K562 (cell line): ENCODE data around the gene KCNC3. TPM values are rescaled to one million over a fixed set of nuclear protein-coding genes. Genes with fewer than 3 reads are reported as not detected.

Experiments used
- ATAC-seq: fragments of 200-7000 bp; cut with Tn5 transposase; 3 replicates; pipeline ENCODE4 v1.9.1; 2020; ENCODE audit warnings: moderate library complexity
- BruUV-seq: library from RNA; stranded (reverse); fragments of 400-500 nt; replicated peaks from 2 replicates; lab custom pipeline; 2021; lab: Mats Ljungman, UMichigan
- CTCF ChIA-PET: fragments of 300-600 bp; formaldehyde crosslinking; extraction: SDS; loops from one replicate; lab custom pipeline; 2021; ENCODE audit warnings: low intra/inter-chr PET ratio; lab: Yijun Ruan, JAX
- POLR2A ChIA-PET: fragments of 300-600, 350-650 bp; sonication (Branson Sonifier 250); formaldehyde crosslinking; extraction: SDS; loops from one replicate; lab custom pipeline; 2021; ENCODE audit warnings: antibody characterized with exemption, inconsistent platforms; lab: Yijun Ruan, JAX
- DNase-seq, 4 experiments: peaks; one replicate each; pipeline versions ENCODE4 v3.0.0 to v3.0.0-alpha.2; 2011 to 2018; ENCODE audit warnings: low spot score in 3 of 4, mixed read lengths in 3 of 4; ENCODE audit errors: extremely low read depth in 1 of 4
- FAIRE-seq: peaks from 2 replicates; lab custom pipeline; 2011; peaks lifted over from hg19 to GRCh38; lab: Jason Lieb, UNC
- H2AFZ ChIP-seq: 2 replicates; pipeline ENCODE4 v1.6.0; 2011; ENCODE audit warnings: low read depth, low read length, control low read depth, inconsistent platforms
- H3K27ac ChIP-seq: fragments of 200-600 bp; 3 replicates; pipeline ENCODE4 v1.8.0; 2011; ENCODE audit warnings: low read depth, mild to moderate bottlenecking, control low read depth, inconsistent platforms, low read length, moderate library complexity, mixed read lengths; ENCODE audit errors: extremely low read depth
- H3K27me3 ChIP-seq, 2 experiments: fragments of 300-600 bp in 1 of 2; 2 replicates in 1 of 2; 3 replicates in 1 of 2; pipeline versions ENCODE4 v1.6.0 to v1.8.0; 2011; ENCODE audit warnings: inconsistent platforms in 2 of 2, low read length in 2 of 2, mild to moderate bottlenecking in 1 of 2, mixed read lengths in 1 of 2, moderate library complexity in 1 of 2; ENCODE audit not compliant: control insufficient read depth in 2 of 2, insufficient read depth in 2 of 2
- H3K36me3 ChIP-seq: fragments of 300-600 bp; 3 replicates; pipeline ENCODE4 v1.8.0; 2011; ENCODE audit warnings: mild to moderate bottlenecking, low read length, inconsistent platforms; ENCODE audit not compliant: control insufficient read depth, insufficient read depth
- H3K4me1 ChIP-seq, 2 experiments: fragments of 200-600 bp in 1 of 2; replicated peaks in 1 of 2; 2 replicates in 1 of 2; 3 replicates in 1 of 2; pipeline versions ENCODE4 v1.5.1 to v1.8.0; 2011; ENCODE audit warnings: inconsistent platforms in 2 of 2, low read length in 2 of 2, mild to moderate bottlenecking in 1 of 2, mixed read lengths in 1 of 2, moderate library complexity in 1 of 2; ENCODE audit not compliant: control insufficient read depth in 2 of 2, insufficient read depth in 2 of 2
- H3K4me2 ChIP-seq: 2 replicates; pipeline ENCODE4 v1.6.1; 2011; ENCODE audit warnings: low read length, control low read depth, inconsistent platforms, mixed read lengths; ENCODE audit not compliant: insufficient read depth
- H3K4me3 ChIP-seq: fragments of 200-600 bp; sonication (generic), shearing (Covaris generic); 2 replicates; pipeline ENCODE4 v1.5.1; 2016; ENCODE audit warnings: control low read depth, inconsistent platforms
- H3K79me2 ChIP-seq: fragments of 200-600 bp; 3 replicates; pipeline ENCODE4 v1.8.0; 2011; ENCODE audit warnings: low read length, inconsistent platforms; ENCODE audit not compliant: control insufficient read depth, insufficient read depth
- H3K9ac ChIP-seq, 2 experiments: 2 replicates each; pipeline versions ENCODE4 v1.6.0 to v1.6.1; 2011; ENCODE audit warnings: low read depth in 2 of 2, low read length in 2 of 2, control low read depth in 1 of 2, inconsistent platforms in 1 of 2, mild to moderate bottlenecking in 1 of 2, mixed read lengths in 1 of 2; ENCODE audit not compliant: insufficient read depth in 1 of 2
- H3K9me1 ChIP-seq: one replicate; pipeline ENCODE4 v1.6.0; 2011; ENCODE audit warnings: inconsistent platforms, mild to moderate bottlenecking, low read length, moderate library complexity; ENCODE audit not compliant: control insufficient read depth, insufficient read depth
- H3K9me3 ChIP-seq: replicated peaks from 2 replicates; pipeline ENCODE4 v1.5.1; 2011; ENCODE audit warnings: low read depth, low read length, inconsistent platforms; ENCODE audit not compliant: control insufficient read depth, insufficient read depth
- H4K20me1 ChIP-seq: replicated peaks from 2 replicates; pipeline ENCODE4 v1.6.1; 2011; ENCODE audit warnings: low read length, inconsistent platforms, mixed read lengths; ENCODE audit not compliant: control insufficient read depth, insufficient read depth
- ATF7 ChIP-seq: fragments of 450-650 bp; IDR thresholded peaks from 2 replicates; pipeline ENCODE4 v1.7.1; 2014; ENCODE audit warnings: mild to moderate bottlenecking, moderate library complexity
- CCNT2 ChIP-seq: IDR thresholded peaks from 2 replicates; pipeline ENCODE4 v1.6.1; 2011; ENCODE audit warnings: borderline replicate concordance, low read depth, mild to moderate bottlenecking, moderate library complexity, mixed read lengths, low read length; ENCODE audit not compliant: insufficient read length; ENCODE audit errors: extremely low read depth
- CXXC5 ChIP-seq: fragments of 250-450 bp; sonication (Bioruptor Pico); IDR thresholded peaks from 2 replicates; pipeline ENCODE4 v1.8.0; 2022; ENCODE audit warnings: inconsistent platforms, mild to moderate bottlenecking, moderate library complexity
- FOXP1 ChIP-seq: sonication (generic); formaldehyde crosslinking; IDR thresholded peaks from 2 replicates; pipeline ENCODE4 v1.8.0; 2022; ENCODE audit warnings: mild to moderate bottlenecking, missing genetic modification reagents
- HCFC1 ChIP-seq: IDR thresholded peaks from 2 replicates; pipeline ENCODE4 v1.6.1; 2012; ENCODE audit warnings: low read depth, low read length, improper control_type of control experiment
- NONO ChIP-seq, 2 experiments: fragments of 200-400 bp in 1 of 2; fragments of 450-650 bp in 1 of 2; formaldehyde crosslinking in 1 of 2; IDR thresholded peaks; 2 replicates each; pipeline ENCODE4 v1.6.1; 2017; ENCODE audit warnings: low read depth in 2 of 2, mild to moderate bottlenecking in 2 of 2, moderate library complexity in 2 of 2, low read length in 1 of 2
- NR3C1 ChIP-seq: sonication (generic); formaldehyde crosslinking; IDR thresholded peaks from 2 replicates; pipeline ENCODE4 v1.8.1; 2022; ENCODE audit warnings: missing genetic modification reagents
- SIN3B ChIP-seq: fragments of 450-650 bp; IDR thresholded peaks from 2 replicates; pipeline ENCODE4 v1.6.1; 2017; ENCODE audit warnings: low read depth, mild to moderate bottlenecking, moderate library complexity
- TEAD1 ChIP-seq, 2 experiments: fragments of 450-650 bp in 1 of 2; sonication (generic) in 1 of 2; formaldehyde crosslinking; IDR thresholded peaks; 2 replicates each; pipeline versions ENCODE4 v1.4.0 to v1.8.0; 2020 to 2022; ENCODE audit warnings: mild to moderate bottlenecking in 2 of 2, missing genetic modification reagents in 1 of 2
- TFAP4 ChIP-seq: sonication (generic); formaldehyde crosslinking; IDR thresholded peaks from 2 replicates; pipeline ENCODE4 v1.8.0; 2022; ENCODE audit warnings: missing genetic modification reagents, mild to moderate bottlenecking, moderate library complexity, borderline replicate concordance
- U2AF2 ChIP-seq: fragments of 200-400 bp; formaldehyde crosslinking; optimal IDR thresholded peaks from 2 replicates; pipeline ENCODE3; 2017; ENCODE audit warnings: low read depth, mild to moderate bottlenecking, low read length
- XRCC5 ChIP-seq: fragments of 200-400 bp; formaldehyde crosslinking; IDR thresholded peaks from 2 replicates; pipeline ENCODE4 v1.6.1; 2017; ENCODE audit warnings: low read depth, mild to moderate bottlenecking, low read length
- ZNF197 ChIP-seq: fragments of 200-800 bp; sonication (Bioruptor generic); IDR thresholded peaks from 2 replicates; pipeline ENCODE4 v1.6.1; 2016; ENCODE audit warnings: low read depth, missing genetic modification characterization, missing compliant biosample characterization
- ZNF766 ChIP-seq: fragments of 200-800 bp; sonication (Bioruptor generic); conservative IDR thresholded peaks from 2 replicates; pipeline ENCODE4 v1.6.1; 2016; ENCODE audit warnings: missing genetic modification characterization, missing compliant biosample characterization
- ZNF77 ChIP-seq: fragments of 250-450 bp; sonication (Bioruptor Pico); IDR thresholded peaks from 2 replicates; pipeline ENCODE4 v1.5.0; 2020
- WGBS: fragments of 100-300 bp; shearing (Covaris generic); methylation state at CpG from one replicate; pipeline ENCODE4 v1.1.6; 2016; ENCODE audit warnings: low coverage, mixed read lengths; ENCODE audit not compliant: insufficient coverage; ENCODE audit errors: missing lambda C conversion rate; 5-methylcytosine and 5-hydroxymethylcytosine counted together
- in situ Hi-C: fragments of 300-500 bp; cut with MboI; formaldehyde crosslinking; loops from 4 replicates; pipeline ENCODE4 v1.15.0; 2018; ENCODE audit warnings: inconsistent platforms, mixed read lengths
- intact Hi-C: fragments of 100-400 bp; cut with micrococcal nuclease; formaldehyde crosslinking; loops from 2 replicates; pipeline ENCODE4 v1.14.2; 2022
- polyA plus RNA-seq, 8 experiments: library from polyadenylated mRNA; depleted of rRNA in 4 of 8; stranded (reverse) in 5 of 8; unstranded in 3 of 8; fragments of >200 nt; fragmentation: Nextera tagmentation in 2 of 8; fragmentation: Illumina TruSeq in 1 of 8; extraction: Ambion mirVana in 2 of 8; extraction: Trizol in 1 of 8; gene quantifications; 2 replicates each; pipeline versions ENCODE4 v1.2.1 to v1.2.3, GENCODE V29; 2011 to 2014; ENCODE audit warnings: inconsistent platforms in 1 of 8, missing spikeins in 1 of 8
- total RNA-seq, 7 experiments: library from RNA; depleted of rRNA in 6 of 7; stranded (reverse); fragments of >200 nt in 6 of 7; fragmentation: Illumina TruSeq in 2 of 7; extraction: Trizol in 2 of 7; gene quantifications; 2 replicates each; pipeline versions ENCODE4 v1.2.1 to v1.2.3, GENCODE V29; 2011 to 2021; ENCODE audit warnings: low replicate concordance in 1 of 7
- TF ChIP-seq, protein P1 (sequence below): fragments of 250-450 bp; sonication (Bioruptor Pico); IDR thresholded peaks from 2 replicates; pipeline ENCODE4 v1.4.0; 2020; ENCODE audit warnings: mild to moderate bottlenecking

KCNC3 gene
- total and polyA plus RNA-seq, 9 of the 15 experiments (the other 6 are each of a cell fraction or from before 2014, with no cell fraction given): 0.03 to 26.2 (median 2.0) TPM

- H3K4me3 ChIP-seq: peak overlapping the region; percentile 21; the same call in 1 of the 2 replicates
- ATAC-seq: peak; percentile 66
- FAIRE-seq: peak; percentile 93
- TF ChIP-seq FOXP1 (CRISPR knock-in tag) (peak; percentile 92), CXXC5 (CRISPR knock-in tag) (peak; percentile 83), ZNF766 (CRISPR knock-in tag) (no peak), ZNF77 (CRISPR knock-in tag) (no peak), CCNT2 (peak; percentile 81), TEAD1 (CRISPR knock-in tag; IDR thresholded peaks at IDR 0.05) (peak in 1 of 2 experiments; percentile 89; a peak in 2 of 4 replicates), XRCC5 (0 out of 2 replicates have a peak, but pooled peaks have one; percentile 42), ZNF197 (CRISPR knock-in tag) (0 out of 2 replicates have a peak, but pooled peaks have one; percentile 34), NR3C1 (peak; percentile 81; the same call in 1 of the 2 replicates), ATF7 (peak; percentile 47; the same call in 1 of the 2 replicates), TFAP4 (CRISPR knock-in tag) (peak; percentile 56; the same call in 1 of the 2 replicates), NONO (IDR thresholded peaks at IDR 0.05; ENCODE audit: low read depth in 2 of 2, low read length in 1 of 2) (0 out of 4 replicates have a peak, but pooled peaks of 1 of the 2 experiments have one; percentile 49), U2AF2 (no peak), SIN3B (0 out of 2 replicates have a peak, but pooled peaks have one; percentile 30), HCFC1 (peak; percentile 18; the same call in 1 of the 2 replicates)
- TF ChIP-seq, protein P1, sequence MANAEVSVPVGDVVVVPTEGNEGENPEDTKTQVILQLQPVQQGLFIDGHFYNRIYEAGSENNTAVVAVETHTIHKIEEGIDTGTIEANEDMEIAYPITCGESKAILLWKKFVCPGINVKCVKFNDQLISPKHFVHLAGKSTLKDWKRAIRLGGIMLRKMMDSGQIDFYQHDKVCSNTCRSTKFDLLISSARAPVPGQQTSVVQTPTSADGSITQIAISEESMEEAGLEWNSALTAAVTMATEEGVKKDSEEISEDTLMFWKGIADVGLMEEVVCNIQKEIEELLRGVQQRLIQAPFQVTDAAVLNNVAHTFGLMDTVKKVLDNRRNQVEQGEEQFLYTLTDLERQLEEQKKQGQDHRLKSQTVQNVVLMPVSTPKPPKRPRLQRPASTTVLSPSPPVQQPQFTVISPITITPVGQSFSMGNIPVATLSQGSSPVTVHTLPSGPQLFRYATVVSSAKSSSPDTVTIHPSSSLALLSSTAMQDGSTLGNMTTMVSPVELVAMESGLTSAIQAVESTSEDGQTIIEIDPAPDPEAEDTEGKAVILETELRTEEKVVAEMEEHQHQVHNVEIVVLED (CRISPR knock-in tag): peak; percentile 27; the same call in 1 of the 2 replicates
Measured at GRCh38 chr19:50325310-50326100, 3.7 kb downstream of the KCNC3 start.

More at GRCh38 chr19:50325310-50326100, 3.7 kb downstream of the KCNC3 start:
- ChIA-PET POLR2A (interaction anchor here (0.8 to 1.5 kb wide), 3 partner anchors 9 to 24 kb away, joined by 3 to 9 read pairs (median 3); no protein-coding TSS in a partner anchor), CTCF (no interaction called here)
- peaks cover 3% of the 10 kb centered on the region for H3K9me1 ChIP-seq
- in situ Hi-C loops (no loop called here), intact Hi-C loops (loop anchor here (5.0 kb wide), 1 partner anchor 58 kb away; no protein-coding TSS in a partner anchor)
- peak overlapping the region; percentile 67 for H3K4me2 ChIP-seq
- peaks cover 14% of the 10 kb centered on the region; the same call in 1 of the 3 replicates for H3K36me3 ChIP-seq
- no peaks in the 10 kb centered on the region for H3K27me3 ChIP-seq
- H3K4me1 ChIP-seq: peaks cover 24 to 57% of the 10 kb centered on the region in 2 experiments
- peak; percentile 90 to 98 (median 96) for DNase-seq
- peak overlapping the region in 1 of 2 experiments; percentile 84; a peak in 2 of 4 replicates for H3K9ac ChIP-seq
- no peaks in the 10 kb centered on the region for H3K9me3 ChIP-seq
- no peak overlapping the region for H3K27ac ChIP-seq
- peaks cover 22% of the 10 kb centered on the region for H3K79me2 ChIP-seq
- no TSS peak for BruUV-seq
- WGBS: 1% methylated on average over 23 of the region's 48 CpGs
- H4K20me1 ChIP-seq: peaks cover 47% of the 10 kb centered on the region
- no peak overlapping the region for H2AFZ ChIP-seq
